KMS-11 (cell line): Measurements from ENCODE around the gene FEM1C.

Experiments
- H2AFZ ChIP-seq: fragments of 200-600 bp; sonication (generic); 2 replicates; pipeline ENCODE4 v1.6.1; 2016; ENCODE audit warnings: antibody characterized with exemption, mixed run types, low read depth
- H3K27ac ChIP-seq: fragments of 200-600 bp; sonication (generic); 2 replicates; pipeline ENCODE4 v1.6.1; 2016; ENCODE audit warnings: mild to moderate bottlenecking, mixed run types
- H3K27me3 ChIP-seq: fragments of 200-600 bp; sonication (generic); 2 replicates; pipeline ENCODE4 v1.6.1; 2017; ENCODE audit warnings: mild to moderate bottlenecking, low read depth, mixed run types, moderate library complexity; ENCODE audit not compliant: insufficient read depth
- H3K36me3 ChIP-seq: fragments of 200-600 bp; sonication (generic); 2 replicates; pipeline ENCODE4 v1.6.1; 2017; ENCODE audit warnings: mild to moderate bottlenecking, mixed run types; ENCODE audit not compliant: insufficient read depth
- H3K4me1 ChIP-seq: fragments of 200-600 bp; sonication (generic); 2 replicates; pipeline ENCODE4 v1.6.1; 2016; ENCODE audit warnings: mild to moderate bottlenecking, low read depth, mixed run types; ENCODE audit not compliant: poor library complexity, severe bottlenecking
- H3K4me2 ChIP-seq: fragments of 200-600 bp; sonication (generic); 2 replicates; pipeline ENCODE4 v1.7.0; 2016; ENCODE audit warnings: mild to moderate bottlenecking, mixed run types
- H3K4me3 ChIP-seq: fragments of 200-600 bp; sonication (generic); IDR thresholded peaks from 2 replicates; pipeline ENCODE4 v1.6.1; 2017; ENCODE audit warnings: low read depth, low read length, mixed read lengths; ENCODE audit not compliant: insufficient read depth
- H3K79me2 ChIP-seq: fragments of 200-600 bp; sonication (generic); 2 replicates; pipeline ENCODE4 v1.6.1; 2016; ENCODE audit warnings: low read depth, mixed run types; ENCODE audit not compliant: insufficient read depth
- H3K9ac ChIP-seq: fragments of 200-600 bp; sonication (generic); 2 replicates; pipeline ENCODE4 v1.6.1; 2016; ENCODE audit warnings: mild to moderate bottlenecking, mixed run types
- H4K20me1 ChIP-seq: fragments of 200-600 bp; sonication (generic); 2 replicates; pipeline ENCODE4 v1.6.1; 2016; ENCODE audit warnings: mild to moderate bottlenecking, mixed run types; ENCODE audit not compliant: insufficient read depth
- CTCF ChIP-seq: fragments of 200-600 bp; sonication (generic); conservative IDR thresholded peaks from 2 replicates; pipeline ENCODE4 v1.6.1; 2017; ENCODE audit warnings: low read depth, mild to moderate bottlenecking, antibody characterized with exemption, low read length, moderate library complexity, mixed read lengths

FEM1C gene

GRCh38 chr5:115585265-115585664 lies 40.7 kb upstream of the FEM1C start:
- no peaks in the 10 kb centered on the region for H3K4me1 ChIP-seq
- no peaks in the 10 kb centered on the region for H3K79me2 ChIP-seq
- TF ChIP-seq CTCF: no peak
- H3K4me2 ChIP-seq: no peak overlapping the region
- H3K27ac ChIP-seq: no peak overlapping the region
- no peaks in the 10 kb centered on the region for H4K20me1 ChIP-seq
- H3K4me3 ChIP-seq: no peak overlapping the region
- no peaks in the 10 kb centered on the region for H3K36me3 ChIP-seq
- no peak overlapping the region for H2AFZ ChIP-seq
- no peak overlapping the region for H3K9ac ChIP-seq
- no peaks in the 10 kb centered on the region for H3K27me3 ChIP-seq

- Histone ChIP-seq H3K27me3 (no peaks in the 10 kb centered on the region), H3K4me3 (no peak overlapping the region), H4K20me1 (no peaks in the 10 kb centered on the region), H3K36me3 (no peaks in the 10 kb centered on the region), H2AFZ (no peak overlapping the region), H3K4me2 (no peak overlapping the region), H3K27ac (no peak overlapping the region), H3K9ac (no peak overlapping the region), H3K79me2 (no peaks in the 10 kb centered on the region), H3K4me1 (no peaks in the 10 kb centered on the region)
- TF ChIP-seq CTCF: no peak
Measured at GRCh38 chr5:115584501-115584900, 39.9 kb upstream of the FEM1C start.

GRCh38 chr5:115583474-115583873 lies 38.9 kb upstream of the FEM1C start:
- H3K4me2 ChIP-seq: no peak overlapping the region
- H3K79me2 ChIP-seq: no peaks in the 10 kb centered on the region
- no peaks in the 10 kb centered on the region for H3K36me3 ChIP-seq
- H3K27ac ChIP-seq: no peak overlapping the region
- H3K9ac ChIP-seq: no peak overlapping the region
- no peaks in the 10 kb centered on the region for H3K27me3 ChIP-seq
- no peak for TF ChIP-seq CTCF
- no peak overlapping the region for H3K4me3 ChIP-seq
- H4K20me1 ChIP-seq: no peaks in the 10 kb centered on the region
- H2AFZ ChIP-seq: no peak overlapping the region
- H3K4me1 ChIP-seq: no peaks in the 10 kb centered on the region

GRCh38 chr5:115580941-115581340 lies 36.4 kb upstream of the FEM1C start:
- no peak overlapping the region for H3K4me3 ChIP-seq
- no peak overlapping the region for H2AFZ ChIP-seq
- no peak overlapping the region for H3K4me2 ChIP-seq
- H3K27ac ChIP-seq: no peak overlapping the region
- no peak for TF ChIP-seq CTCF
- no peaks in the 10 kb centered on the region for H3K79me2 ChIP-seq
- H3K27me3 ChIP-seq: no peaks in the 10 kb centered on the region
- H3K4me1 ChIP-seq: no peaks in the 10 kb centered on the region
- no peaks in the 10 kb centered on the region for H3K36me3 ChIP-seq
- H4K20me1 ChIP-seq: no peaks in the 10 kb centered on the region
- H3K9ac ChIP-seq: no peak overlapping the region
